Measurements from ENCODE around the gene TMEM60. TPM values are rescaled to one million over a fixed set of nuclear protein-coding genes. Genes with fewer than 3 reads are reported as not detected.

Gene TMEM60
- total and polyA plus RNA-seq, 4 donors: 4.9 to 16.7 (median 9.8) TPM

DNA sequence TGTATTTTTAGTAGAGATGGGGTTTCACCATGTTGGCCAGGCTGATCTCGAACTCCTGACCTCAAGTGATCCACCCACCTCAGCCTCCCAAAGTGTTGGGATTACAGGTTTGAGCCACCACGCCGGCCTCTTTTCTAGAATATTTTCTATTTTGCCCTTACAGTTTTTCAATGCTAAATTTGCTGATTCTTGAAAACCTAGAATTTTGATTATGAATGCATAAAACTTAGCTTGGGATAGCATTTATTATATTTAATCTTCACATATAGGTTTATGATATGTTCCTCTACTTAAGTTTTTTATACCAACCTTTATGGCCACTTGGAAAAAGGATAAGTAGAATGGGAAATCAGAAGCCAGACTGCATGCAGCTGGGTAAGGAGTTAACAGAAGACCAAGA, 2.1 kb downstream of the TMEM60 start:
- TF ChIP-seq EGR1 (IDR thresholded peaks at IDR 0.05; ENCODE audit: low read depth in 2 of 2): no peak
- no peak for TF ChIP-seq TAF1 (conservative IDR thresholded peaks at IDR 0.05)
- no peak for TF ChIP-seq SP1 (IDR thresholded peaks at IDR 0.05)
- TF ChIP-seq, protein P1, sequence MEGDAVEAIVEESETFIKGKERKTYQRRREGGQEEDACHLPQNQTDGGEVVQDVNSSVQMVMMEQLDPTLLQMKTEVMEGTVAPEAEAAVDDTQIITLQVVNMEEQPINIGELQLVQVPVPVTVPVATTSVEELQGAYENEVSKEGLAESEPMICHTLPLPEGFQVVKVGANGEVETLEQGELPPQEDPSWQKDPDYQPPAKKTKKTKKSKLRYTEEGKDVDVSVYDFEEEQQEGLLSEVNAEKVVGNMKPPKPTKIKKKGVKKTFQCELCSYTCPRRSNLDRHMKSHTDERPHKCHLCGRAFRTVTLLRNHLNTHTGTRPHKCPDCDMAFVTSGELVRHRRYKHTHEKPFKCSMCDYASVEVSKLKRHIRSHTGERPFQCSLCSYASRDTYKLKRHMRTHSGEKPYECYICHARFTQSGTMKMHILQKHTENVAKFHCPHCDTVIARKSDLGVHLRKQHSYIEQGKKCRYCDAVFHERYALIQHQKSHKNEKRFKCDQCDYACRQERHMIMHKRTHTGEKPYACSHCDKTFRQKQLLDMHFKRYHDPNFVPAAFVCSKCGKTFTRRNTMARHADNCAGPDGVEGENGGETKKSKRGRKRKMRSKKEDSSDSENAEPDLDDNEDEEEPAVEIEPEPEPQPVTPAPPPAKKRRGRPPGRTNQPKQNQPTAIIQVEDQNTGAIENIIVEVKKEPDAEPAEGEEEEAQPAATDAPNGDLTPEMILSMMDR (IDR thresholded peaks at IDR 0.05; ENCODE audit: low read depth, low read length, missing input control): no peak
- TF ChIP-seq JUND (IDR thresholded peaks at IDR 0.05): no peak
- TF ChIP-seq HNF4G (IDR thresholded peaks at IDR 0.05): no peak
- no peak for TF ChIP-seq HNF4A (conservative IDR thresholded peaks at IDR 0.05)
- no peak for TF ChIP-seq RXRA (IDR thresholded peaks at IDR 0.05)
- TF ChIP-seq, protein P2, sequence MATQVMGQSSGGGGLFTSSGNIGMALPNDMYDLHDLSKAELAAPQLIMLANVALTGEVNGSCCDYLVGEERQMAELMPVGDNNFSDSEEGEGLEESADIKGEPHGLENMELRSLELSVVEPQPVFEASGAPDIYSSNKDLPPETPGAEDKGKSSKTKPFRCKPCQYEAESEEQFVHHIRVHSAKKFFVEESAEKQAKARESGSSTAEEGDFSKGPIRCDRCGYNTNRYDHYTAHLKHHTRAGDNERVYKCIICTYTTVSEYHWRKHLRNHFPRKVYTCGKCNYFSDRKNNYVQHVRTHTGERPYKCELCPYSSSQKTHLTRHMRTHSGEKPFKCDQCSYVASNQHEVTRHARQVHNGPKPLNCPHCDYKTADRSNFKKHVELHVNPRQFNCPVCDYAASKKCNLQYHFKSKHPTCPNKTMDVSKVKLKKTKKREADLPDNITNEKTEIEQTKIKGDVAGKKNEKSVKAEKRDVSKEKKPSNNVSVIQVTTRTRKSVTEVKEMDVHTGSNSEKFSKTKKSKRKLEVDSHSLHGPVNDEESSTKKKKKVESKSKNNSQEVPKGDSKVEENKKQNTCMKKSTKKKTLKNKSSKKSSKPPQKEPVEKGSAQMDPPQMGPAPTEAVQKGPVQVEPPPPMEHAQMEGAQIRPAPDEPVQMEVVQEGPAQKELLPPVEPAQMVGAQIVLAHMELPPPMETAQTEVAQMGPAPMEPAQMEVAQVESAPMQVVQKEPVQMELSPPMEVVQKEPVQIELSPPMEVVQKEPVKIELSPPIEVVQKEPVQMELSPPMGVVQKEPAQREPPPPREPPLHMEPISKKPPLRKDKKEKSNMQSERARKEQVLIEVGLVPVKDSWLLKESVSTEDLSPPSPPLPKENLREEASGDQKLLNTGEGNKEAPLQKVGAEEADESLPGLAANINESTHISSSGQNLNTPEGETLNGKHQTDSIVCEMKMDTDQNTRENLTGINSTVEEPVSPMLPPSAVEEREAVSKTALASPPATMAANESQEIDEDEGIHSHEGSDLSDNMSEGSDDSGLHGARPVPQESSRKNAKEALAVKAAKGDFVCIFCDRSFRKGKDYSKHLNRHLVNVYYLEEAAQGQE (IDR thresholded peaks at IDR 0.05): no peak
- no peak for TF ChIP-seq FOXA2 (IDR thresholded peaks at IDR 0.05)
- no peak for TF ChIP-seq YY1 (IDR thresholded peaks at IDR 0.05)
- TF ChIP-seq RAD21 (IDR thresholded peaks at IDR 0.05): no peak
- TF ChIP-seq, protein P3, sequence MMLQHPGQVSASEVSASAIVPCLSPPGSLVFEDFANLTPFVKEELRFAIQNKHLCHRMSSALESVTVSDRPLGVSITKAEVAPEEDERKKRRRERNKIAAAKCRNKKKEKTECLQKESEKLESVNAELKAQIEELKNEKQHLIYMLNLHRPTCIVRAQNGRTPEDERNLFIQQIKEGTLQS (IDR thresholded peaks at IDR 0.05): no peak
- no peak for TF ChIP-seq NR2F2 (IDR thresholded peaks at IDR 0.05)
- TF ChIP-seq, protein P4, sequence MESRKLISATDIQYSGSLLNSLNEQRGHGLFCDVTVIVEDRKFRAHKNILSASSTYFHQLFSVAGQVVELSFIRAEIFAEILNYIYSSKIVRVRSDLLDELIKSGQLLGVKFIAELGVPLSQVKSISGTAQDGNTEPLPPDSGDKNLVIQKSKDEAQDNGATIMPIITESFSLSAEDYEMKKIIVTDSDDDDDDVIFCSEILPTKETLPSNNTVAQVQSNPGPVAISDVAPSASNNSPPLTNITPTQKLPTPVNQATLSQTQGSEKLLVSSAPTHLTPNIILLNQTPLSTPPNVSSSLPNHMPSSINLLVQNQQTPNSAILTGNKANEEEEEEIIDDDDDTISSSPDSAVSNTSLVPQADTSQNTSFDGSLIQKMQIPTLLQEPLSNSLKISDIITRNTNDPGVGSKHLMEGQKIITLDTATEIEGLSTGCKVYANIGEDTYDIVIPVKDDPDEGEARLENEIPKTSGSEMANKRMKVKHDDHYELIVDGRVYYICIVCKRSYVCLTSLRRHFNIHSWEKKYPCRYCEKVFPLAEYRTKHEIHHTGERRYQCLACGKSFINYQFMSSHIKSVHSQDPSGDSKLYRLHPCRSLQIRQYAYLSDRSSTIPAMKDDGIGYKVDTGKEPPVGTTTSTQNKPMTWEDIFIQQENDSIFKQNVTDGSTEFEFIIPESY (IDR thresholded peaks at IDR 0.05): no peak
- TF ChIP-seq FOXA1 (IDR thresholded peaks at IDR 0.05): no peak
- TF ChIP-seq, protein P5, sequence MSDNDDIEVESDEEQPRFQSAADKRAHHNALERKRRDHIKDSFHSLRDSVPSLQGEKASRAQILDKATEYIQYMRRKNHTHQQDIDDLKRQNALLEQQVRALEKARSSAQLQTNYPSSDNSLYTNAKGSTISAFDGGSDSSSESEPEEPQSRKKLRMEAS (IDR thresholded peaks at IDR 0.05): no peak
- no peak for TF ChIP-seq GABPA (IDR thresholded peaks at IDR 0.05 in 1 of 2, conservative IDR thresholded peaks at IDR 0.05 in 1 of 2)
- WGBS: 69% methylated on average over 3 of the region's 3 CpGs
- Histone ChIP-seq H3K4me1 (ENCODE audit: control insufficient read depth in 4 of 4, insufficient read depth in 4 of 4, low read length in 3 of 4) (peaks cover 2 to 38% (median 24%) of the 10 kb centered on the region in 4 donors), H3K27me3 (ENCODE audit: control insufficient read depth in 4 of 4, insufficient read depth in 4 of 4, low read length in 3 of 4) (no peaks in the 10 kb centered on the region), H3K36me3 (ENCODE audit: control insufficient read depth in 4 of 4, insufficient read depth in 3 of 4, low read depth in 1 of 4, low read length in 3 of 4) (no peaks in the 10 kb centered on the region), H3K4me3 (ENCODE audit: low read depth in 1 of 3, low read length in 3 of 3) (no peak overlapping the region), H3K9ac (ENCODE audit: low read depth in 1 of 2, low read length in 2 of 2) (no peak overlapping the region), H3K27ac (ENCODE audit: low read depth in 1 of 2, low read length in 2 of 2) (no peak overlapping the region), H3K9me3 (ENCODE audit: control insufficient read depth in 4 of 4, low read length in 3 of 4) (no peaks in the 10 kb centered on the region)
- no peak for DNase-seq (ENCODE audit: low spot score)
